ENCODE results near the gene SAPCD1.

SAPCD1 gene

DNA sequence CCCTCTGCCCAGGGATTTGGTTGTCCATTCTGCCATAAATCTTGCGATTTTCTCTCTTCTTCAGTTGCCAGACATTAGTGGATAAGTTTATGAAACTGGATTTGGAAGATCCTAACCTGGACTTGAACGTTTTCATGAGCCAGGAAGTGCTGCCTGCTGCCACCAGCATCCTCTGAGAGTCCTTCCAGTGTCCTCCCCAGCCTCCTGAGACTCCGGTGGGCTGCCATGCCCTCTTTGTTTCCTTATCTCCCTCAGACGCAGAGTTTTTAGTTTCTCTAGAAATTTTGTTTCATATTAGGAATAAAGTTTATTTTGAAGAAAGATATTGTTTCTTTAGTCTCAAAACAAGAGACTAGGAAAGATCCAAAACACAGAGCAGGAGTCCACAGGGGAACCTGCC lies at the start of gene SAPCD1:
Gene SAPCD1, plus strand, starts transcription at position 301 of the 400 bp plus-strand sequence. CDS start 399 bp downstream, outside the sequence.
- no peak for DNase-seq

DNA sequence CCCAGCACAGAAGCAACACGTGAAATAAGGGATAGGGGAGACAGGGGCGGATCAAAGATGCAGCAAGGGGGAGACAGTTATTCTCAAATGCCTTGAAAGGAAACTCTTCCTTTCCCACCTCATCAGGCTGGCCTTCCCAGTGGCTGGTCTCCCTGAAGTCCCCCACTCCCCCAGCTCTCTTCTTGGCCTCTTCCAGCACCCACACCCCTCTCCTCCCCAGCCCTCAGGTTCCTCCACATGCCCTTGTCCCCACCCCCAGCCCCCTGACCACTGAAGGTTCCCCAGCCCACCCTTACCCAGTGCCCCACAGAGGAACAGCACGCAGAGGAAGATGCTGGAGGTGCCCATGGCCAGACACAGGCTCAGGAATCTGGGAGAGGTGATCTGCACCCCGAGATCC lies 49.0 kb upstream of the SAPCD1 start:
- DNase-seq: no peak

DNA sequence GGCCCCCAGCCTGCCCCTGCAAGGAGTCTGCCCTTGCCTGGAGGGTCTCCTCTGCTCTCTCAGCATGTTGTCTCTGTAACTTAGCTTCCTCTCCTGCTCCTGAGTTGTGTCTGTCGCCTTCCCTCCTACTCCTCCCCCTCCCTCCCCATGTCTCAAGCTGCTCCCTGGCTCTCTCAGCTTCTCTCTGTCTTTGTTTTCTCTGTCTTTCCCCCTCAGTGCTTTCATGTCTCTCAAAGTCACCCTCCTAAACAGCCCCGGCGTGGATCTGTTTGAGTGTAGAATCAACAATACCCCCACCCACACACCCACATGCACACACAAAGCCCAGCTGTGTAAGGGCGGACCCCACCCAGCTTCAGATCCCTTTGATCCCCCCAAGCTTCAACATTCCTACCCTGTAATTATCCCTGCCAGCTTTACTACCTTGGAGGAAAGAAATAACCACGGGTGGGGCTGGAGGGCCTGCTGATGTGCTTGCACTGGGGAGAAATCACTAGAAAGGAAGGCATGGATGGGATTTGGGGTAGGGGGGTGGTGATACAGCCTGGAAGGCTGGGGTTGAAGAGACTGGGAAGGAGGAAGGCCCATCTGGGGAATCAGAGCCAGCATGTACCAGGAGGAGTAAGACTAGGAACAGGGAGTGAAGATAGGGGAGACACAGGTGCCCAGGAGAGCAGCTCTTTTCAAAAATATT lies 48.3 kb upstream of the SAPCD1 start:
- no peak for DNase-seq

DNA sequence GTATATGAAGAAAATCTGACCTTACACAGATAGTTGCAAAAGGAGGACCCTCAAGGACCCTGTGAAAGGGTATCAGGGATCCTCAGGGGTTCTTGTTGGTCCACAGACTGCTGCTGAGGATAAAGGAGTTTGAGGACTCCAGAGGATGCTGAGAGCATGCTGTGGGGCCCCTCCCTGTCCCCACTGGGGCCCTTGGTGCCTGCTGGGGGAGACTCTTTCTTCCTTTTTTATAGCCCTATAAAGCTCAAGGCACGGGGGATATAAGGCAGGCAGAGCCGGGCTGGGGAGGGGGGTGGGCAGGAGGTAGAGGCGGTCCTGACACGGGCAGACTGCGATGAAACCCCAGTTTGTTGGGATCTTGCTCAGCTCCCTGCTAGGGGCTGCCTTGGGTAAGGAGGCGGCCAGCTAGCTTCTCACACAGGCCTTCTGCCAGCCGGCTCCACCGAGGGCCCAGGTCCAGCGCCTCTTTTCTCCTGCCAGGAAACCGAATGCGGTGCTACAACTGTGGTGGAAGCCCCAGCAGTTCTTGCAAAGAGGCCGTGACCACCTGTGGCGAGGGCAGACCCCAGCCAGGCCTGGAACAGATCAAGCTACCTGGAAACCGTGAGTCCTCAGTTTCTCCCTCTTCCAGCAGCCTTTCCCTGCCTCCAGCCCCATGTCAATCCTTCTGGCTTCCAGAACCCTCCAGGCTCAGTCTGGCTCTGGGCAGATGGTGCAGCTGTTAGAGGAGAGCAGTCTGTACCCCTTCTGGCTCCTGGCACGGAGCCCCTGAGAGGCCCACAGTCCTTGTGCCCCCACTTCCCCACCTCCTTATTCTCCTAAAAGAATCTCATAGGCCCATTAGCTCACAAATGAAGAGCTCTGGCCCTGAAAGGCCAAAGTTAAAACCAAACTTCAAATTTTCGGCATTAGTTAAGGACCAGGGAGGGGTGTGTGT lies 47.2 kb upstream of the SAPCD1 start, which contains the start of gene LY6G6D:
Gene LY6G6D, plus strand, starts transcription at position 327 of the 937 bp plus-strand sequence. Its CDS starts 8 bp downstream, at position 335.
- no peak for DNase-seq

DNA sequence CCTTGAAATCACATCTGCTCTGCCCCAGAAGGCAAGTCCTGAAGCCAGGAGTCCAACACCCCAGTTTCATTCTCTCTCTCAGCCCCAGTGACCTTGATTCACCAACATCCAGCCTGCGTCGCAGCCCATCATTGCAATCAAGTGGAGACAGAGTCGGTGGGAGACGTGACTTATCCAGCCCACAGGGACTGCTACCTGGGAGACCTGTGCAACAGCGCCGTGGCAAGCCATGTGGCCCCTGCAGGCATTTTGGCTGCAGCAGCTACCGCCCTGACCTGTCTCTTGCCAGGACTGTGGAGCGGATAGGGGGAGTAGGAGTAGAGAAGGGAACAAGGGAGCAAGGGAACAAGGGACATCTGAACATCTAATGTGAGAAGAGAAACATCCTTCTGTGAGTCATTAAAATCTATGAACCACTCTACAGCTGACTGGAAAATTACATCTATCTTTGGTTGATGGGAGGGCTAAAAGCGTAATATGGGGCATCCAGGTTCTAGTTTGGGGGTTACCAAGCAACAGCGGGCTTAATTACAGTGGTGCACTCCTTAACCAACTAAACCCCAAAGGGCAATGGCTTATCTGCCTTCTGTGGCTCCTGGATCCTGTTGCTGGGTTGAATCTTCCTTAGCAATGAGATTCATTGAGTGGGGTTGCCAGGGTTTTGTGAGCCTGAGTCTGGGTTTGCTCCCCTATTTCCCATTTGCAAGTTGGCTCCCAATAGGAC lies 44.8 kb upstream of the SAPCD1 start:
- no peak for DNase-seq

DNA sequence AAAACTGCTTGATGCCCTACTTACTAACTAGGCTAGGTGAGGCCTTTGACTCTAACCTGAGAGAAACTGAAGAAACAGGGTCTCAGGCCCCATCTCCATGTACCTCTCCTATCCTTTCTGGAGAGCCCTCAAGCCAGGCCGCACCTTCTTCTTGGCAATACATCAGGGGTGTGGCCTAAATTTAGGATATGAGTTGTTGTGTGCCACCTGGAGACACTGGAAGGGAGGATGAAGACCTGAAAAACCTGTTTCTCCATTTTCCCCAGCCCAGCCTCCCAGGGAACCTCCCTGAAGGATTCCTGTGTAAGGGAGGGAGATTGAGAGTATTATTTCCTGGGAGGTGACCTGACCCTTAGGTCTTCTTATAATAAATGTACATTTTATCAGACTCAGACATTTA lies 44.2 kb upstream of the SAPCD1 start:
- no peak for DNase-seq

DNA sequence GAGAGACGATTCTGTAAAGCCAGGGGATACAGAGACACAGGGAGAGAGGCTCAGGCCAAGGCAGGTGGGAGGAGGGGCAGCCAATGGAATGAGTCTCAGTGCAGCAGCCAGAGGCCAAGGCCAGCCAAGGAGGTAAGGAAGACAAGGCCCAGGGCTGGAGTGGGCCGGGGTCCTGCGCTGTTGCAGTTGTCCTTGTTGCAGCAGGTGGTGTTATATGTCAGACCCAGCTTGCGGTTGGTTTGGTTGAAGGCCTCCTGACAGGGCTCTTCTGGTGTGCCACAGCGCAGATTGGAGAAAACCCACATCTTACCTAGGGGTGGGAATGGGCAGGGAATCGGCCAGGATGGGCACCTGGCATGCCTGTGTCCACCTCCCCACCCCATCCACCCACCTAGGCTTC lies 43.5 kb upstream of the SAPCD1 start:
- no peak for DNase-seq

DNA sequence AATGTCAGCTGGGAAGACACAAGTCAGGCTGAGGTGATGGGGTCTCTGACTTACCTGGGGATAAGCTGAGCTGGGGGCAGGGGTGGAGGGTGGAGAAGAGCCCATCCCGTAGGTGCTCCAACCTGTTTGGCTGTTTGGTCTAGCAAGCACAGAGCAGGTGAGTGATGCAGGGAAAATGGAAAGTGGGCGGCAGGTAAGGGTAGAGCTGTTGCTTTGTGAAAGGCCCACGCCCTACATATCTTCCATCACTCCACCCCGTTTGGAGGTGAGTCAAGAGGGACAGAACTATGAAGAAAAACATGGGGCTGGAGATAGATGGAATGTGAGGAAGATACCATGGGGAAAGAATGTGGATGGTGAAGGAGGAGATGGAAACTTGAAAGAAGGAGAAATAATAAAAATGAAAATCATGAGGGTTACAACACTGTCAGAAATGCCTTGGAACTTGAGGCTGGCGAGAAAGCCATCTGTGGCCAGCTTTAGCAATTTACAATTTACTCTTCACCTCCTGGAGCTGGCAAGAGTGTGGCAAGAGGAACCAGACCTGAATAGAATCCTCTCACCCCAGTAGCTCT lies 42.2 kb upstream of the SAPCD1 start:
- no peak for DNase-seq

DNA sequence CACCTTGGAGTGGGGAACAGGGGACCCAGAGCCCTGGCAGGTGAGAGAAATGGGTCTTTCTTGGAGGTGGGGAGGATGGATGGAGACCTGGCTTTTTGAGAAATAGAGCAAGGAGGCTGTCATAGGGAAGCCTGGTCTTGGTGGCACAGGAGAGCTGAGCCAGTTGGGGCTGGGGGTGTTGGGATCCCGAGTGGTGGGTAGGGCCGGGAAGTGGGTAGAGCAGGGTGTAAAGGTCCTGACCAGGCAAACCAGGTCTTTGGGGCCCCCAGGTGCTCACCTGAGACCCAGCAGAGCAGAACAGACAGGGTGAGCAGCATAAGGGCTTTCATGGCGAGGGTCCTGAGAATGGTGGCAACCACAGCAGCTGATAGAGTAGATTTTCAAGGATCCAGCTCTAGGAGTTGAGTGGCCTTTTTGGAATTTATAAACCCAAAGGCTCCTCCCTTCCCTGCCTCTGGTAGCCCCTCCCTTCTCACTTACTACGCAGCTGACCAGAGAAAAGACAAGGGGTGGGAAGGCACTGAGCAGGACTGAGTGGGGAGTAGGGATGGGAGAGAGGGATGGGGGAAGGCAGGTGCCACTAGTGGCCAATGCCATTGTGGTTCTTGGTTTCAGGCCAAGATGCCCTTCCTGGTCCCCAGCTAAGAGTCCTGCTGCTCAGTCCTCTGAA lies 41.0 kb upstream of the SAPCD1 start, which contains the start of gene LY6G6C:
Gene LY6G6C, minus strand, starts transcription at position 396 of the 670 bp plus-strand sequence. Its CDS starts 67 bp downstream, at position 329.
- DNase-seq: no peak

DNA sequence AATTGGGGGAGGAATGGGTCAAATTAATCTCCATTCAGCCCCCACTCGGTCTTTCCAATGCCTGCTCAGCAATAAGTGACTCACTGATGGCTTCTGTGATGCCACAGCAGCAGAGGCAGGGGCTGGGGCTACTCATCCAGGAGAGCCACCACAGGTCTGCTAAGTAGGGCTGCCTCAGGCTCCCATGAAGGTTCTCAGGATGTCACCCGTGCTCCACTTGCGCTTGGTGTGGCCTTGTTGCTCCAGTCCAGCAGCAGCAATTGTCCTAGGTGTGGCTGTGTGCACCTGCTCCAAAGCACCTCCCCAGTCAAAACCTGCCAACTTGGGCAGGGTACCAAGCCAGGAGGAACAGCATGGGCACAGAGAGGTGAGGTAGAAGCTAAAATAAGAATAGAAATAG lies 40.3 kb upstream of the SAPCD1 start:
- no peak for DNase-seq

DNA sequence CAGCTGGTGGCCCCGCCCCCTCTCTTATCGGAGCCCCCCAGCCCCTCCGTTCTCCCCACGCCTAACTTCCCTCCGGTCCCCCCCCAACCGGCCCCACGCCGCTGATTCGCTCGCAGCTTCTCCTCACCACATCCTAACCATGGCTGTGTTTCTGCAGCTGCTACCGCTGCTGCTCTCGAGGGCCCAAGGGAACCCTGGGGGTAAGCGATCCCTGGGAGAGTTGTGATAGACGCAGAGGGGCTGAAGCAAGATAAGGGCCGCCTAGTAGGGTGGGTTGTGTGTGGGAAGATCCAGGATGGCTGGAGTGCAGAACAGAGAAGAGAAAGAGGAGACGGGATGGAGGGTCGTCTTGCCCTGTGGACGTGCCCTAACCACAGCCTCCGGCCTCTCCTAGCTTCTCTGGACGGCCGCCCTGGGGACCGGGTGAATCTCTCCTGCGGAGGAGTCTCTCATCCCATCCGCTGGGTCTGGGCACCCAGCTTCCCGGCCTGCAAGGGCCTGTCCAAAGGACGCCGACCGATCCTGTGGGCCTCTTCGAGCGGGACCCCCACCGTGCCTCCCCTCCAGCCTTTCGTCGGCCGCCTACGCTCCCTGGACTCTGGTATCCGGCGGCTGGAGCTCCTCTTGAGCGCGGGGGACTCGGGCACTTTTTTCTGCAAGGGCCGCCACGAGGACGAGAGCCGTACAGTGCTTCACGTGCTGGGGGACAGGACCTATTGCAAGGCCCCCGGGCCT lies 39.0 kb upstream of the SAPCD1 start, which contains the start of gene MPIG6B:
Gene MPIG6B, plus strand, starts transcription at position 129 of the 735 bp plus-strand sequence. Its CDS starts 11 bp downstream, at position 140.
- DNase-seq: no peak

DNA sequence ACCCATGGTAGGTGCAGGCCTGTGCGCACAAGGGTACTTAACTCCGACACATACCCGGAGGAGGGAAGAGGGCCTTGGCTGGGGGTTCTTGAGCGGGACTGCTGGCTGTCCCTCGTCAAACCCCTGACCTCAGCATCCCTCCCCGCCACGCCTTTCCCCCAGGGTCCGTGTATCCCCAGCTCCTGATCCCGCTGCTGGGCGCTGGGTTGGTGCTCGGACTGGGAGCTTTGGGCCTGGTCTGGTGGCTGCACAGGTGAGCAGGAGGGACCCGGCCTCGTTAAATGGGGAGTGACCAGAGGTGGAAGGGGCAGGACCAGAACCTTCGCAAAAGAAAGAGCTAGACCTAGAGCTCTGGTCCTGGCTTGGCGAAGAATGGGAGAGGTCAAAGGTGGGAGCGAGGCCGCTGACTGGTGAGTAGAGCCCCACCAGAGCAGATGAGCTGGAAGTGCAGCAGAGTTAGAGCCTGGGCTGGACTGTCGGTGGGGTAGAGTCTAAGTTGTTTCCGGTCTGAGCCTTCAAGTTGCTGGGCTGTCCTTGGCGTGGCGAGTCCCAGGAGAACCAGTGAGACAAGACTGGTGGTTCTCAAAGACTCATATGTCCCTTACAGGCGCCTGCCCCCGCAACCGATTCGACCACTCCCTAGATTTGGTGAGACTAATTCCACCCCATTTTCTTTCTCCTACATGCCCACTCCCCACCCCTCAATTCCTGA lies 38.3 kb upstream of the SAPCD1 start:
- no peak for DNase-seq

DNA sequence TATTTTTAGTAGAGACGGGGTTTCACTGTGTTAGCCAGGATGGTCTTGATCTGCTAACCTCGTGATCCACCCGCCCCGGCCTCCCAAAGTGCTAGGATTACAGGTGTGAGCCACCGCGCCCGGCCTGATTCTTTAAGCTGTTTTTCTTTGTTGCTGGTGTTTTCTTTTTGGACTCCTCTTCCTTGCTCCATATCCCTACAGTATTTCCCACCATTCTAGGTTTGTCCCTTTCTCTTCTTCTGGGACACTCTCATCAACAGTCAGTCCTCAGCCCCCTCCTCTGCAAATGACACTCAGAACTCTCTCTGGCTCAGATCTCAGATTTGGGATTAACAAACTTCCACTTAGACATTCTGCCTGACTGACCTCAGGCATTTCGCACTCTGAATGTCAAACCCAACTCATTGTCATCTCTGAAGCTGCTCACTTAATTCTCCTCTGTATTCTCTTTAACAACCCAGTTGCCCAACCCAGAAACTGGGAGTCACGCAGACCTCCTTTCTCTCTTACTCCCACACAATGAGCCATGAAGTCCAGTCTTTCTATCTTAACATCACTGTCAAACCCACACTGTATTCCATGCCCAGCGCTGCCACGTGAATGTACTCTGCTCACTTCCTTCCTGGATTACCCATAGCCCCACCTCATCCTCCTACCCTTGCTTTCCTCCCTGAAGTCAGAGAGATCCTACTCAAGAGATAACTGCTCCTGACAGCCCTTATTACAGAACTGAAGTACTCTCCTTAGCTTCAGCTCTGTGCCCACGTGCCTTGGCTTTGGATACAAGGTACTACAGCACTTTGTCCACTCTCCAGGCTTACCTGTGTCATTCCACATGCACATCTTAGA lies 36.7 kb upstream of the SAPCD1 start:
- no peak for DNase-seq

DNA sequence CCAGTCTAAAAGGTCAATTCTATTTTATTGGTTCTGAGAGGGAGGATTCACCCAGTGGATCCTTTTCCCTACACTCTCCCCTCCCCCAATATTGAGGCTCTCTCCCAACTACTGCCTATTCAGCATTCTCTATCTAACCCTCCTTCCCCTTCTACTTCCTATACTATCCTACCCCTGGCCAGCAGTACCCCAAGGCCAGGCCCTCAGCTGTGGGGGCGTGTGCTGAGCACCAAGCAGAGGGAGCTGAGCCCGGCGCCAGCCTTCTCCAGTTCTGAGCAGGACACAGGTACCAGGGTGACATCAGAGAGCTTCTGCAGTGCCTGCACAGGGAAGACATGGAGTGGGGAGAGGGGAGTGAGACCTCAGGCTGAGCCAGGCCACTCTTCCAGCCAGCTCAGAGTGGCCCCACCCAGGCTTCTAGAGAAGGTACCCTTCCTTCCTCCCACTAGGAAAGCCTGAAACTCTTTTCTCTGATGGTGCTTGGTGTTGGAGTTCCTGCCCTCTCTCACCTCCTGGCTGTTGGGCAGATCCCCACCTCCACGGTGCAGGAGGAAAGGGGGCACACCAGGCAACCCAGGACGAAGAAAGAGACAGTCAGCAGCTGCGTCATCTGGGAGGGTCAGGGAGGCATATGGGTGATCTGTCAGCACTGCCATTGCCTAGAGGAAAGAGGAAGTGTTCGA lies 35.3 kb upstream of the SAPCD1 start:
- no peak for DNase-seq

DNA sequence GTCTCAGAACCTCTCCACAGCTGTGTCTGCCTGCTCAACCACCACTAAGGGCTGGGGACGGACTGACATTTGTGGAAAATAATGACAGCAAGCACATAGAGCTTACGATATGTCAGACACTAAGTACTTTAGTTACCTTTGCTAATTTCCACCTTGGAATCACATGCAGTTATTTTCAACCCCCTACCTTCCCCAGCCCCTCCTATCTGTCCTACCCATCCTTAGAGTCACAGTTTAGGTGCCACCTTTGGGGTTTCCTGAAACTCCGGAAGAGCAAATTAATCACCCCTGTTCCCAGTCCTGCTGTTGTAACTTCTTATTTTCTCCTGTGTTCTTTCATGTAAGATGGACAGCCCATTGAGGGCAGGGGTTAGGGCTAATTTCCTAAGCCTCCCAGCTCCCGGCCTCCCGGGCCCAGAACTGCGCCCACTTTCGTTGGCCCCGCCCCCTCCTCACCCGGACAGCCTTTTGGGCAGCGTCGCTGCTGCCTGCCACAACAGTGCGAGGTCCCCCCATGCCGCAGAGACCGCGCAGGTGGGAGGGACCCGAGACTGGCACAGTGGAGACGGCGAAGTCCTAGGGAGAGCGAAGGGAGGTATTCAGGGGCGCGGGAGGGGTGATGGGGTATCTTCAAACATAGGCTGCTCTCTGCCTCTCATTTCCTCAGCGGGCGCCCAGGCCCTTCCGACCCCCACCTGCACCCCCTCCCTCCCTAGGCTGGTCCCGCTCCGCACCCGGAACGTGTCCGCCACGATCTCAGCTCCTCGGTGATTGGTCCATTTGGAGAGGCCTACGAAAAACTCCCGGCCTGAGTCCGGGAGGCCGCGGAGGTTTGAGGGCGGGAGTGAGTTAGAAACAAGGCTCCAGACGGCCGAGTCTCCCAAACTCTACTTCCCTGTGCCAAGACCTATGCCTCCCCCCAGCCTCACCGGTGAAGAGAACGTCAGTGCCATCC lies 34.5 kb upstream of the SAPCD1 start:
- DNase-seq: no peak

DNA sequence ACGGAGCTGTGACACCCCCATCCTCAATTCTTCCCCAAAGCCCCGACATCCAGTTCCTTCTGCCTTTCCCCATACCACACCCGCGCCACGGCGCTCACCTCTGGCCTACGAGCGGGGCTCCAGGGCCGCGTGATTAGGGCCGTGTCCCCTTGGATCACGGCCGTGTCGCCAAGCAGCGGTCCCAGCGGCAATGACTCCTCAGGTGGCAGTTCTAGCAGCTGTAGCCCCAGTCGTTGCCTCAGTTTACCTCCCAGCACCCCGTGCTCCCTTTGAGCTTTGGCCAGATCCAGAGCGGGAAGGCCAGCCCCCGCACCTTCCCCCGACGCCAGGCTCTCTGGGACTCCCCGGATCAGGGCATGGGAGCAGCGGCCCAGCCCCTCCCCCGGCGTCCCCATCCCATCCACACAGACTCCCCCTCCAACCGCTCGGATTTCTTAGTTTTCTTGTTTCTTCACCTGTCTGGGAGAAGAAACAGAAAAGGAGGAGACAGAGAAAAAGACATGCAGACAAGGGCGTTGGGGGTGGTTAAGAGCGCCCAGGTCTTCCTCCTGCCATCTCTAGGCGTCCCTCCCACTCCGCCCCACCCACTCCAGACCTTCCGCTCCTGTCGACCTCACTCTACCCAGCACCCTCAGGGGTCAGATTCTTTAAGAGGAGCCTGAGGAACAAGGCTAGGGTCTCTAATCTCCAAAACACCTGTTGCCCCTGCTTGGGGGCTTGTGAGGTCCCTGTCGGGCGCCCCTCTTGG lies 33.5 kb upstream of the SAPCD1 start, which contains the start of gene DDAH2:
Gene DDAH2, minus strand, starts transcription at position 533 of the 748 bp plus-strand sequence. Its CDS starts 138 bp downstream, at position 395.
- no peak for DNase-seq

DNA sequence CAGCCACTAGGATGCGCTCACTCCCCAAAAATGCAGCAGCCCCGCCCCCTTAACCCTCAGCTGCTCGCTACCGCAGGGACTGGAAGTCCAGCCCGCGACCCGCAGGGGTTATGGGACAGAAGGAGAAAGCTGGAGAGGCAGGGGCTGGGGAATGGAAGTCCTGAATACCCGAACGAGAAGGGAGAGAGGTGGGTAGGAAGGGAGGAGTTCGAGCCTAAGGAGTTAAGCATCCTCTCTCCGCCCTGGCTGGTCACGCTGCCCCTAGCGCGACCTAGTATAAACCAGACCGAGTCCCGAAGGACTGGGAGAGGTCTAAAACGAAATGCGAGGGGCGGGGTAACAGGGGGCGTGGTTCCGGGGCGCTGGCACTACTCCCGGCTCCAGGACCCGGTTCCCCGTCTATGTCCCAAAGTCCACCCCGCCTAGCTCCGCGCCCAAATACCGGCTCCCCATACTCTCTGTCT lies 32.9 kb upstream of the SAPCD1 start:
- peak; percentile 57 to 66 (median 62) for DNase-seq

All from activated CD4-positive, CD25-positive, alpha-beta regulatory T cell (primary cell).